SH-SY5Y (cell line): Measurements from ENCODE around the gene CHRNB2.

Experiments used
- GATA2 ChIP-seq: IDR thresholded peaks from 2 replicates; pipeline ENCODE4 v1.6.1; 2011; ENCODE audit warnings: mild to moderate bottlenecking, low read depth, low read length
- GATA3 ChIP-seq: IDR thresholded peaks from 2 replicates; pipeline ENCODE4 v1.6.1; 2011; ENCODE audit warnings: low read depth, mild to moderate bottlenecking, low read length, moderate library complexity

DNA sequence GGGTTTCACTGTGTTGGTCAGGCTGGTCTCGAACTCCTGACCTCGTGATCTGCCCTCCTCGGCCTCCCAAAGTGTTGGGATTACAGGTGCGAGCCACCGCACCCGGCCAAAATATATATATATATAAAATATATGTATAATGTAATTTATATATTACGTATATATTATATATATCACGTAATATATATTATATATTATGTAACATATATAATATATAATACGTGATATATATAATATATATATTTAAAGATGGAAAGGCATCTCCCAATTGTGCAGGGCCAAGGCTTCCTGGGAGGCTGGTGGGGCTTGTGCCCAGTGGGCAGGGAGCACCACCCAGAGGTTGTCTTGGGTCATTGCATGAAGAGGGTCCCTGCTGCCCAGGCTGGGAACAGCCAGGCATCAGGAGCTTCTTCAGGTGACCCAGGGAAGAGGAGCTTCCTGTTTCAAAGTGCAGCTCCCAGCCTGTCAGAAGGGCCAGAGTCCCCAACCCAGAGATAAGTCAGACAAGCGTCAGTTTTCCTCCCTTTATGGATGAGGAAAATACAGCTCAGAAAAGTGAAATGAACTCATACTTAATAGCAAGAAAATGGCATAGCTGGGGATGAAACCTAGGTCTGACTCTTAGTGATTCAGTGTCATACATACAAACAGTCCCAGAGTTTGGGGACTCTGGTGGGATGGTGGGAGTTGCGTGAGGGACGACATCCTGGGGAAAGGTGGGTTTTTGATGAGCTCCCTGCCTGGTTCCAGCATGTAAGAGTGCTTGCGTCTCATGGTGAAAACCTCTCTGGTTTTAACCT is 21.1 kb upstream of the CHRNB2 start:
- no peak for TF ChIP-seq GATA2
- no peak for TF ChIP-seq GATA3
